Activated CD8-positive, alpha-beta memory T cell treated with anti-CD3 and anti-CD28 coated beads, Interleukin-2, amount 50 U/mL, for 1 hour (primary cell): ENCODE data around the gene NFYC.
A peak's percentile ranks its signal among the peaks of the same experiment; 100 is the strongest.

ENCODE experiments used
- DNase-seq: peaks from one replicate; pipeline ENCODE4 v3.0.0-alpha.2; 2020; ENCODE audit errors: extremely low read depth

The NFYC gene

GRCh38 chr1:40760984-40761383 is 69.5 kb downstream of the NFYC start:
- DNase-seq: no peak

DNA sequence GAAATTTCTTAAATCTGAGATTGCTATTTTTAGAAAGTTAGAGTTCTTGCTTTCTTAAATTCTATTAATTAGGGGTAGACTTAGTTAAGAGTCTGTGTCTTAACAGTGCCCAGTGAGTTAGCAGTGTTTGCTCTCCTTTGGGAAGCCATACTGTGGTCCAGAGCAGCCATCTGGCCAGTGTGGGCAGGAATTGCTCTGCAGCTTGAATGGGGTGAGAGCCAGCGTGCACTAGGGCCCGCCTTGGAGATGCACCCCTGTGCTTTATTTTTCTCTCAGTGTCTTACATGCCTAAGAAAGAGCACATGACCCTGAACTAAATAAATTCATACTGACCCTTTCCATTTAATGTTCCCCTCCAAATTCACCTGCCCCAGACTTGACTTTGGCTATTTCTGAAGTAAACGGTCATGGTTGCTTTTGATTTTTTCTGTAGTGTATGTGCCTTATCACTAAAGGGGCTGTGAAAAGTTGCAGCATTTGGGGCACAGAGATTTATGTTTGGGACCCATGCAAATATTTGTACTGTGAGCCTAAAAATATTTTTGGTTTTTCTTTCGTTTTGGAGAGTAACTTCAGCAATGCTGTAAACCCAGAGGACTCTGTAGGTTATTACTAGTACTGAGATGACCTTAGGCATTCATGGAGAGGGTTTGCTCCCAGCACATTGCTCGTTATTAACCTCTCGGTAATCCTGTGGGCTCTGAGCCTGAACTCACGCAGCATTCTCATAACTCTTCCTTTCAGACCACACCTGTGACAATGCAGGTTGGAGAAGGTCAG is 70.8 kb downstream of the NFYC start:
- no peak for DNase-seq

GRCh38 chr1:40763742-40764532 is 72.4 kb downstream of the NFYC start:
- DNase-seq: no peak

- no peak for DNase-seq
Observed at GRCh38 chr1:40764981-40765380, 73.5 kb downstream of the NFYC start.

- no peak for DNase-seq
Observed at GRCh38 chr1:40766017-40766416, 74.5 kb downstream of the NFYC start.

DNA sequence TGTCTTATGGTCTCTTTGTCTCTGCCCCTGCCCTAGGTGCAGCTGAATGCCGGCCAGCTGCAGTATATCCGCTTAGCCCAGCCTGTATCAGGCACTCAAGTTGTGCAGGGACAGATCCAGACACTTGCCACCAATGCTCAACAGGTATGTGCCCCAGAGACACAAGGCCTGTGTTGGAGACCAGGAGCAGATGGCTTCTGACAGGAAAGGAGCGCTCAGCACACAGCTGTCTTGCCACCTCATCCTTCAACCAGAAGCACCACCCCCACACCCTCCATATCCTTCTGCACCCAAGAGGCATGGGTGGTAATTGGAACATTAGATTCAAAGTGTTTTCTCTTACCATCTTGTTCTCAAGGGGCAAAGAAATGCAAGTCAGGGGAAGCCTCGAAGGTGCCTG is 75.1 kb downstream of the NFYC start:
- DNase-seq: no peak

GRCh38 chr1:40768146-40768990 is 76.9 kb downstream of the NFYC start:
- no peak for DNase-seq

GRCh38 chr1:40769815-40770214 is 78.3 kb downstream of the NFYC start:
- no peak for DNase-seq

DNA sequence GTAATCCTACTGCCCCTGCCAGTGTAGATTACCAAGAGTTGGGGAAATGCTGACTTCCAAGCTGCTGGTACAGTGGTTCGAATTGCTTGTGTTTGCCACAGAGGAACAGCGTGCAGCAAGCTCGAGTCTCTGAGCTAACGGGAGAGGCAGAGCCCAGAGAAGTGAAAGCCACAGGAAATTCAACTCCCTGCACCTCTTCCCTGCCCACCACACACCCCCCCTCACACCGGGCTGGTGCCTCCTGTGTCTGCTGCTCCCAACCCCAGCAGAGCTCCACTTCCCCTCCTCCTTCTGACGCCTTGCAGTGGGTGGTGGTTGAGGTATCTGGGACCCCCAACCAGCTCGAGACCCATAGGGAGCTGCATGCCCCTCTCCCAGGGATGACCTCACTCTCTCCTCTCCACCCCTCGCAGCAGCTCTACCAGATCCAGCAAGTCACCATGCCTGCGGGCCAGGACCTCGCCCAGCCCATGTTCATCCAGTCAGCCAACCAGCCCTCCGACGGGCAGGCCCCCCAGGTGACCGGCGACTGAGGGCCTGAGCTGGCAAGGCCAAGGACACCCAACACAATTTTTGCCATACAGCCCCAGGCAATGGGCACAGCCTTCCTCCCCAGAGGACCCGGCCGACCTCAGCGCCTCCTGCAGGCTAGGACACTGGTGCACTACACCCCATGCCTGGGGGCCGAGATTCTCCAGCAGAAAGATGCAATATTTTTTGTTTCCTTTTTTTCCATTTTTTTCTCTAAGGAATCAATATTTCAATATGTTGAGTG is 79.0 kb downstream of the NFYC start:
- no peak for DNase-seq

DNA sequence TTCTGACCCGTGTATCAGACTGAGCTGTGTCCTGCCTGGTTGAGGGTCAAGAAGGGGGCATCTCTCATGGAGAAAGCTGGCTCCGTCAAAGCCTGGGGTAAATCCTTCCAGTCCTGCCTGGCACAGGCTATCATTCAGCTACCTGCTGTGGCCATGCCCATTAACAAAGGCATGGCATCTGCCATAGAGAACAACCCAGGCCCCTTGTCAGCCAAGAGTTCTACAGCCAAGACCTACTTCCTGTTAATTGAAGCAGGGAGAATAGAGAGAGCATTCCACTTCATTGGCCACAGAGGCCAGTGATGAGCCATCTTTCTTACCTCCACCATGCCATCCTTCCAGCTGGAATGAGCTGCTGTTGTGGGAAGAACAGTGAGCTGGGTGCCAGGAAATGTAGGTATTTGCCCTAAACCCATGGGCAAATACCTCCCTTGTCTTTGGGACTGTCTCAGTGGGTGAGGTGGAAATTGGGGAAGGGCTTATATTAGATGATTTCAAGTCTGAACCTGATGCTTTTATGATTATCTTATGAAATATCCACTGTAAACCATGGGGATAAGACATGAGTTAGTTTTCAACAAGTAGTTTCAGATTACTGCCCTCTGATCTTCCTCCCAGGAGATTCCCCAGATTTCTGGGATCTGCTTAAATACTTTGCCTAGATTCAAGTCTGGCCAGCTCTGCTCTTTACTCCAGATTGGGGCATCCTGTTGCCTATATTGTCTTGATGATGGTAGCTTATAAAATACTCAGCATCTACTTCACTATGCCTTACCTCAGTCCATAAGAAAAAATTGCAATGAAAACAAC is 80.8 kb downstream of the NFYC start:
- no peak for DNase-seq

DNA sequence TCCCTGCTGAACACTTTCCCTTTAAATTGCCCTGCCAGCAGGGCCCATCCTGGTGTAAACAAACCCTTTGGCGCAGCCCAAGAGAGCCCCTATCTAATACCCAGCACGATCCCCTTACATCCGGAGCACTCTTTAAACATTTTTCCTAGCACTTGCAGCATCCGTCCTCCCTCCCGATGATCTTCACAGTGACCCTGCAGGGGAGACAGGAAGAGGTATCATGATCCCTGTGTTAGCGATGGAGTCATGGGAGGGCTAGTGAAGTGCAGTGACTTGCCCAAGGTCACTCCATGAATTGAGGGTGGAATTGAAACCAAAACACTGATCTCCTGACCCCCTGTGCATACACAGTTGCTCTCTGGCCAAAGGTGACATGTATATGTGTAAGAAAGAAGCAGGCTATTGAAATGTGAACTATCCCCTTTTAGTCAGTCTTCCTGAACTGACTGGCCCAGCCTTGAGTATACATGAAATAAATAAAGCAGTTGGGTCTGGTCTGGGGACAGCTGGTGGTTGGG is 82.3 kb downstream of the NFYC start:
- no peak for DNase-seq

DNA sequence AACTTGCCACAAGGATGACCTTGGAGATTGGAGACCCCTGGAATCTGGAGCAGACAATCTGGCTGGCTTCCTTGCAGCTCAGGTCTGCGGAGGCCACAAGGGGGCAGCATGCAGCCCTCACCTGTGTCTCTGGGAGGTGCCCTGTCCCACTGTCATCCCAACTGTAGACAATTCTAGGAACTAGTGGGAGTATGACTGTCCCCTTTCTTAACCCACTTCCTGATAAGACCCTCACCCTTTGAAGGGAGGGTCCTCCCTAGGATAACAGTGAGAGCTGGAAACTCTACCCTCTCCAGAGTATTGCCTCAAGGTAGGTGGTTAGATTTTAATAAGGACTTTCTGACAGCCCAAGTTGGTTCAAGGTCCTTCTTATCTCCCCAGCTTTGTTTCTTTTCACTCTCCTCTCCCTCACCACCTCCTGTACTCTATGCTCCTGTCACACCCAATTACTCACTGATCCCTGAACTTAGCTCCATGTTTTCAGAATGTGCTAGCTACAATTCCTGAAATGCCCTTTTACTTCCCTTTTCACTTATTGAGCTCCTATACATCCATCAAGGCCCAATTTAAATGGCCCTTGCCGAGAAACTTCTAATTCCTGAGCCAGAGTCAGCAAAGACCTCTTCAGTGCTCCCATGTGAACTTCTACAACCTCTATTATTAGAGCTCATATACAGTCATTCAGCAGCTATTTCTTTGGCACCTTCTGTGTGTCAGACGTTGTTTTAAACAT is 82.9 kb downstream of the NFYC start:
- DNase-seq: peak; percentile 28

- no peak for DNase-seq
Observed at GRCh38 chr1:40776236-40777072, 85.0 kb downstream of the NFYC start.

GRCh38 chr1:40777224-40777970 is 85.9 kb downstream of the NFYC start:
- DNase-seq: no peak

GRCh38 chr1:40780678-40781607 is 89.4 kb downstream of the NFYC start:
- no peak for DNase-seq

- no peak for DNase-seq
Observed at GRCh38 chr1:40781608-40781971, 90.1 kb downstream of the NFYC start.

GRCh38 chr1:40782371-40782956 is 91.0 kb downstream of the NFYC start:
- no peak for DNase-seq
